ENCODE data around the gene SQSTM1. TPM values are rescaled to one million over a fixed set of nuclear protein-coding genes. Genes with fewer than 3 reads are reported as not detected.

The SQSTM1 gene
- polyA plus RNA-seq, 1 of the 3 experiments (the other 2 are of a cell fraction): 181 TPM

DNA sequence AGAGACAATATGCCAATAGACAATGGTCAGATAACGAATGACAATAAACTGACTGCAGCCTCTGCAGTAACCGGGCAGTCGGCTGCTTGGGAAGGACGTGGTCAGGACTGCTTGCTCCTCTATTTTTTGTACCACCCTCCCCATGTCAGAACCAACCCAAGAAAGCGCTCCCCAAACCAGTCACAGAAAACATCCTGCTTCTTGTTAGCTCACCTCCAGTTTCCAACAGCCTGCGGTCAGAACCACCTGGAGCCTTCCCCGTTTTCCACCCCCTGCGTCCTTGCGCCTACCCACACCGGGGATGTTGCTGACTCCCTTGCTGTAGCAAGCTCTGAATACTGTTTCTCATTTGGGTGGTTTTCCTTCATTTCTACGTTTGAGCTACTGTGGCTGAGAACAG is 39.6 kb downstream of the SQSTM1 start (continued):
- TF ChIP-seq, protein P1, sequence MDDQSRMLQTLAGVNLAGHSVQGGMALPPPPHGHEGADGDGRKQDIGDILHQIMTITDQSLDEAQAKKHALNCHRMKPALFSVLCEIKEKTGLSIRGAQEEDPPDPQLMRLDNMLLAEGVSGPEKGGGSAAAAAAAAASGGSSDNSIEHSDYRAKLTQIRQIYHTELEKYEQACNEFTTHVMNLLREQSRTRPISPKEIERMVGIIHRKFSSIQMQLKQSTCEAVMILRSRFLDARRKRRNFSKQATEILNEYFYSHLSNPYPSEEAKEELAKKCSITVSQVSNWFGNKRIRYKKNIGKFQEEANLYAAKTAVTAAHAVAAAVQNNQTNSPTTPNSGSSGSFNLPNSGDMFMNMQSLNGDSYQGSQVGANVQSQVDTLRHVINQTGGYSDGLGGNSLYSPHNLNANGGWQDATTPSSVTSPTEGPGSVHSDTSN (IDR thresholded peaks at IDR 0.05): no peak
- no peak for TF ChIP-seq TCF12 (IDR thresholded peaks at IDR 0.05)
- no peak for TF ChIP-seq FOXJ3 (CRISPR knock-in tag; IDR thresholded peaks at IDR 0.05)

DNA sequence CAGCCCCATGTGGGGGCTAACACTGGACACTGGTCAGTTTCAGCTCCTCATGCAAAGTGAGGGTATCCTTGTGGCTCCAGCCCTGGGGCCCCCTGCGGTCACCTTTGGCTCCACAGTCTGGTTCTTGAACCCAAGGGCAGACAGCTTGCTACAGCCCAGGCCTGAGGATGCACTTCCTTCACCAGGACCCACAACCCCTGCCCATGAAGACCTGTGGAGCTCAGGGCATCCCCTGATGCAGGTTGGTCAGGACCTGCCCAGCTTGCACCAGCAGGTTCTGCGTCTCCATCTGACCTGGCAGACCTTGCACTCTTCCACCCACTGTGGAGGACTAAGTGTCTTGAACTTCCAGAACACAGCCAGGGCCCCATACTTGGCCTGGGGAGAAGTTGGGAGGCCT is 41.6 kb downstream of the SQSTM1 start:
- no peak overlapping the region; a peak in 1 of 4 replicates for H3K4me3 ChIP-seq (ENCODE audit: low read depth in 2 of 2, low read length in 1 of 2)
- H3K79me2 ChIP-seq (ENCODE audit: insufficient read depth): peaks cover 9% of the 10 kb centered on the region
- CTCF ChIA-PET: interaction anchor here (0.6 to 1.6 kb wide), 3 partner anchors 8 to 228 kb away, joined by 3 to 6 read pairs (median 4); no protein-coding TSS in a partner anchor
- no peak overlapping the region for H3K9ac ChIP-seq
- H2AFZ ChIP-seq (ENCODE audit: low read depth): no peak overlapping the region
- H3K36me3 ChIP-seq (replicated peaks in 1 of 2; ENCODE audit: control insufficient read depth in 1 of 2, insufficient read depth in 2 of 2, low read length in 1 of 2): peaks cover 28 to 43% of the 10 kb centered on the region in 2 experiments
- no peaks in the 10 kb centered on the region for H3K27me3 ChIP-seq (ENCODE audit: insufficient read depth)
- TF ChIP-seq NFIC (IDR thresholded peaks at IDR 0.05; ENCODE audit: borderline replicate concordance) (no peak), MXI1 (IDR thresholded peaks at IDR 0.05; ENCODE audit: low read depth, low read length) (no peak), GATA2 (CRISPR knock-in tag; IDR thresholded peaks at IDR 0.05) (no peak), ZBTB33 (IDR thresholded peaks at IDR 0.05; ENCODE audit: borderline replicate concordance, low read depth) (no peak), EP300 (IDR thresholded peaks at IDR 0.05; ENCODE audit: borderline replicate concordance in 1 of 2, low read depth in 1 of 2, low read length in 1 of 2) (no peak), YY1 (IDR thresholded peaks at IDR 0.05; ENCODE audit: low read depth) (no peak), FOXM1 (IDR thresholded peaks at IDR 0.05; ENCODE audit: low read depth) (no peak), SMC3 (IDR thresholded peaks at IDR 0.05; ENCODE audit: low read depth, low read length) (no peak), SIN3A (IDR thresholded peaks at IDR 0.05; ENCODE audit: borderline replicate concordance, low read depth, low read length) (no peak), RAD21 (IDR thresholded peaks at IDR 0.05; ENCODE audit: low read length) (no peak), NRF1 (IDR thresholded peaks at IDR 0.05; ENCODE audit: low read depth, low read length) (no peak), REST (IDR thresholded peaks at IDR 0.05; ENCODE audit: low read depth, low read length) (no peak), RCOR1 (IDR thresholded peaks at IDR 0.05; ENCODE audit: low read length) (no peak), MEF2A (IDR thresholded peaks at IDR 0.05; ENCODE audit: borderline replicate concordance, low read depth) (no peak), FOXJ3 (CRISPR knock-in tag; IDR thresholded peaks at IDR 0.05) (no peak)
- TF ChIP-seq, protein P2, sequence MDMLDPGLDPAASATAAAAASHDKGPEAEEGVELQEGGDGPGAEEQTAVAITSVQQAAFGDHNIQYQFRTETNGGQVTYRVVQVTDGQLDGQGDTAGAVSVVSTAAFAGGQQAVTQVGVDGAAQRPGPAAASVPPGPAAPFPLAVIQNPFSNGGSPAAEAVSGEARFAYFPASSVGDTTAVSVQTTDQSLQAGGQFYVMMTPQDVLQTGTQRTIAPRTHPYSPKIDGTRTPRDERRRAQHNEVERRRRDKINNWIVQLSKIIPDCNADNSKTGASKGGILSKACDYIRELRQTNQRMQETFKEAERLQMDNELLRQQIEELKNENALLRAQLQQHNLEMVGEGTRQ (IDR thresholded peaks at IDR 0.05; ENCODE audit: borderline replicate concordance, low read depth, low read length): no peak
- WGBS (ENCODE audit: low lambda C conversion rate): no CpG with 5 or more reads among the region's 2 CpGs
- peaks cover 13% of the 10 kb centered on the region for H3F3A ChIP-seq (replicated peaks; ENCODE audit: insufficient read depth)
- H3K9me3 ChIP-seq: no peaks in the 10 kb centered on the region
- H3K4me1 ChIP-seq (ENCODE audit: control insufficient read depth in 1 of 2, insufficient read depth in 2 of 2, low read depth in 1 of 2, low read length in 1 of 2): peaks cover 5 to 9% of the 10 kb centered on the region in 2 experiments; a peak in 1 of 4 replicates
- H3K4me2 ChIP-seq: no peak overlapping the region
- no peak overlapping the region for H3K27ac ChIP-seq (ENCODE audit: low read depth in 2 of 2, low read length in 1 of 2)
- H4K20me1 ChIP-seq (ENCODE audit: insufficient read depth): no peaks in the 10 kb centered on the region
- POLR2A ChIA-PET: no interaction called here
- no peaks in the 10 kb centered on the region for H3K9me2 ChIP-seq
- DNase-seq: no peak

Data from SK-N-SH (cell line).